ENCODE data around the gene CAPN15. TPM values are rescaled to one million over a fixed set of nuclear protein-coding genes. Genes with fewer than 3 reads are reported as not detected.

CAPN15 gene
- total and polyA plus RNA-seq, 2 of the 4 experiments (the other 2 are of a cell fraction) = 9.3 to 24.3 TPM

DNA sequence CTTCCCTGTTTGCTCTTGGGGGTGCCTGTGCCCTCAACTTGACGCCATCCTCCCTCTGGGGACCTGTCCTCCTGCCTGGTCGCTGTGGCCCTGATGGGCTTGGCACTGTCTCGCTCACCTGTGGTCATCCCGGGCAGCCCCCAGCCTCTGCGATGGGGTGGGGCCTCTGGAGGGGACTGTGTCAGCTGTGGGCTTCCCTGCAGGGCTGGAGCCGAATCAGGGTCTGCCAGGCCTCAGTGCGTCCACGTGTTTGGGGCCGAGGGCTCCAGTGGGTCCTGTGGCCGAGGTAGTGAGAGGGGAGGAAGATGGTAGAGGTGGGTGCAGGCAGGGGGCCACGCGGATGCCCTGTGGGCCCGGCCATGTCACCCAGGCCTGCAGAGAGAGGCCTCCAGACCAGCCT is 50.3 kb downstream of the CAPN15 start:
- ChIA-PET POLR2A (ENCODE audit: unreplicated experiment) (no interaction called here), CTCF (no interaction called here)
- no peak overlapping the region for H3K4me3 ChIP-seq (ENCODE audit: insufficient read depth, low read depth, low read length)
- no peak for ATAC-seq (ENCODE audit: low read depth)
- peaks cover 0 to 3% of the 10 kb centered on the region in 2 experiments; a peak in 1 of 4 replicates for H3K79me1 ChIP-seq (ENCODE audit: low read depth in 1 of 2, low read length in 2 of 2)
- dilution Hi-C loops (cut with HindIII; ENCODE audit: low sequenced_read_pairs, unreplicated experiment) (no loop called here), in situ Hi-C loops (cut with MboI; ENCODE audit: low sequenced_read_pairs) (no loop called here), intact Hi-C loops (cut with micrococcal nuclease) (loop anchor here (2.0 kb wide), 1 partner anchor 83 kb away; no protein-coding TSS in a partner anchor)
- no peak overlapping the region for H3K9ac ChIP-seq (ENCODE audit: low read depth, low read length)
- H3K23ac ChIP-seq (ENCODE audit: low read depth, low read length) = no peak overlapping the region
- H2BK20ac ChIP-seq (ENCODE audit: low read depth, low read length) = no peak overlapping the region
- peaks cover 17% of the 10 kb centered on the region; the same call in 1 of the 2 replicates for H3K36me3 ChIP-seq (ENCODE audit: control insufficient read depth, insufficient read depth, low read length)
- no peaks in the 10 kb centered on the region for H3K27me3 ChIP-seq (ENCODE audit: control insufficient read depth, insufficient read depth, low read length)
- no peaks in the 10 kb centered on the region for H3K4me1 ChIP-seq (ENCODE audit: control insufficient read depth, insufficient read depth, low read length)
- H3K18ac ChIP-seq (ENCODE audit: low read depth, low read length) = no peak overlapping the region
- H3K27ac ChIP-seq (ENCODE audit: insufficient read depth, low read length) = no peak overlapping the region
- no peak overlapping the region for H4K5ac ChIP-seq (ENCODE audit: low read depth, low read length)
- DNase-seq = no peak
- no peaks in the 10 kb centered on the region for H3K9me3 ChIP-seq (ENCODE audit: control insufficient read depth, insufficient read depth, low read length)
- H3K4me2 ChIP-seq (ENCODE audit: low read depth, low read length) = no peak overlapping the region
- no peak overlapping the region for H2BK5ac ChIP-seq (ENCODE audit: low read depth, low read length, poor library complexity, severe bottlenecking)
- H3K56ac ChIP-seq (ENCODE audit: extremely low read depth, insufficient read depth, low read length) = no peak overlapping the region
- H2AFZ ChIP-seq (replicated peaks; ENCODE audit: low read length, poor library complexity) = no peak overlapping the region
- H2AK5ac ChIP-seq (ENCODE audit: low read depth, low read length) = no peak overlapping the region
- no peak overlapping the region for H4K8ac ChIP-seq (ENCODE audit: low read depth in 2 of 2, low read length in 2 of 2)
- H3K4ac ChIP-seq (ENCODE audit: low read depth, low read length) = no peak overlapping the region
- H3K9me1 ChIP-seq (ENCODE audit: insufficient read depth, low read length) = no peaks in the 10 kb centered on the region
- BruUV-seq (replicated peaks) = no TSS peak
- H2AK9ac ChIP-seq (replicated peaks; ENCODE audit: low read depth, low read length, poor library complexity) = no peak overlapping the region
- whole genome bisulfite sequencing, 2 experiments (ENCODE audit: extremely low coverage in 2 of 2, insufficient read length in 1 of 2) = 92% methylated on average over 7 of the region's 13 CpGs; no CpG with 5 or more reads in 1 of the 2 experiments
- H2BK120ac ChIP-seq (ENCODE audit: low read depth, low read length) = no peak overlapping the region
- H4K20me1 ChIP-seq (ENCODE audit: insufficient read depth, low read length) = no peaks in the 10 kb centered on the region; the same call in 1 of the 2 replicates
- TF ChIP-seq CHD1 (IDR thresholded peaks at IDR 0.05; ENCODE audit: low read depth, low read length) (no peak), RAD21 (IDR thresholded peaks at IDR 0.05; ENCODE audit: low read length) (no peak), RFX5 (IDR thresholded peaks at IDR 0.05; ENCODE audit: low read depth, low read length) (no peak)
- H2BK15ac ChIP-seq (ENCODE audit: low read depth, low read length) = no peak overlapping the region
- H3K14ac ChIP-seq (replicated peaks; ENCODE audit: low read depth, low read length) = no peak overlapping the region
- no peak overlapping the region for H4K91ac ChIP-seq (ENCODE audit: insufficient read depth, low read depth, low read length)

All from IMR-90 (cell line).